ENCODE results near the gene CYP2W1. TPM values are rescaled to one million over a fixed set of nuclear protein-coding genes. Genes with fewer than 3 reads are reported as not detected.

CYP2W1 gene
- total RNA-seq (ENCODE audit: low replicate concordance), result 0.06 TPM in 1 of 2 replicates, not detected in the other

GRCh38 chr7:983004-983615, at the start of gene CYP2W1:
TSS of gene CYP2W1 (plus strand) at chr7:983181. CDS start at chr7:983212, 31 bp downstream.
- H3K4me2 ChIP-seq, result no peak within 1 kb of the TSS
- no peaks in the 10 kb centered on the region for H3K27me3 ChIP-seq
- DNase-seq (ENCODE audit: low spot score), result peak; percentile 50
- no peak within 1 kb of the TSS for H2AFZ ChIP-seq (replicated peaks)
- peaks cover 4% of the 10 kb centered on the region for H3K27me3 Mint-ChIP-seq (ENCODE audit: insufficient read depth, low read depth)
- H3K79me2 ChIP-seq (ENCODE audit: low read depth), result no peaks in the 10 kb centered on the region
- H3K9me3 Mint-ChIP-seq, result no peaks in the 10 kb centered on the region
- peaks cover 9% of the 10 kb centered on the region for H3K4me1 ChIP-seq
- H3K36me3 Mint-ChIP-seq, result no peaks in the 10 kb centered on the region
- peaks cover 6% of the 10 kb centered on the region for H3K4me1 Mint-ChIP-seq
- no peaks in the 10 kb centered on the region for H3K9me3 ChIP-seq (ENCODE audit: low read depth)
- H3K4me3 Mint-ChIP-seq, result no peak within 1 kb of the TSS
- peaks cover under 1% of the 10 kb centered on the region for H3F3A ChIP-seq (ENCODE audit: low read depth)
- no peak within 1 kb of the TSS for H3K4me3 ChIP-seq
- H4K20me1 ChIP-seq (ENCODE audit: low read depth), result no peaks in the 10 kb centered on the region
- H3K36me3 ChIP-seq, result no peaks in the 10 kb centered on the region
- no peak within 1 kb of the TSS for H3K27ac Mint-ChIP-seq
- H3K9ac ChIP-seq, result no peak within 1 kb of the TSS
- no peak within 1 kb of the TSS for H3K27ac ChIP-seq
- TF ChIP-seq EZH2 (IDR thresholded peaks at IDR 0.05) (no peak), EZH2phosphoT487 (IDR thresholded peaks at IDR 0.05) (no peak), CTCF (IDR thresholded peaks at IDR 0.05) (no peak)

GRCh38 chr7:934469-935163, 48.4 kb upstream of the CYP2W1 start:
- TF ChIP-seq EZH2phosphoT487 (IDR thresholded peaks at IDR 0.05) (no peak), CTCF (IDR thresholded peaks at IDR 0.05) (no peak), EZH2 (IDR thresholded peaks at IDR 0.05) (no peak)
- peaks cover 4% of the 10 kb centered on the region for H3K4me1 Mint-ChIP-seq
- H3K36me3 Mint-ChIP-seq, result no peaks in the 10 kb centered on the region
- no peak for DNase-seq (ENCODE audit: low spot score)
- Histone ChIP-seq H3F3A (ENCODE audit: low read depth) (no peaks in the 10 kb centered on the region), H3K36me3 (no peaks in the 10 kb centered on the region), H3K9me3 (ENCODE audit: low read depth) (no peaks in the 10 kb centered on the region), H3K4me1 (no peaks in the 10 kb centered on the region), H3K27me3 (no peaks in the 10 kb centered on the region), H3K79me2 (ENCODE audit: low read depth) (no peaks in the 10 kb centered on the region), H3K4me2 (no peak overlapping the region), H3K4me3 (no peak overlapping the region), H4K20me1 (ENCODE audit: low read depth) (no peaks in the 10 kb centered on the region), H3K27ac (no peak overlapping the region), H2AFZ (replicated peaks) (no peak overlapping the region), H3K9ac (no peak overlapping the region)
- no peaks in the 10 kb centered on the region for H3K27me3 Mint-ChIP-seq (ENCODE audit: insufficient read depth, low read depth)
- no peak overlapping the region for H3K4me3 Mint-ChIP-seq
- H3K9me3 Mint-ChIP-seq, result no peaks in the 10 kb centered on the region
- H3K27ac Mint-ChIP-seq, result no peak overlapping the region

GRCh38 chr7:935164-935873, 47.7 kb upstream of the CYP2W1 start:
- H3K36me3 Mint-ChIP-seq, result no peaks in the 10 kb centered on the region
- peaks cover 4% of the 10 kb centered on the region for H3K4me1 Mint-ChIP-seq
- Histone ChIP-seq H3K9ac (no peak overlapping the region), H2AFZ (replicated peaks) (no peak overlapping the region), H3K4me2 (no peak overlapping the region), H3K27me3 (peaks cover 5% of the 10 kb centered on the region), H3K9me3 (ENCODE audit: low read depth) (no peaks in the 10 kb centered on the region), H3K27ac (no peak overlapping the region), H3K4me1 (no peaks in the 10 kb centered on the region), H4K20me1 (ENCODE audit: low read depth) (no peaks in the 10 kb centered on the region), H3K4me3 (no peak overlapping the region), H3F3A (ENCODE audit: low read depth) (no peaks in the 10 kb centered on the region), H3K79me2 (ENCODE audit: low read depth) (no peaks in the 10 kb centered on the region), H3K36me3 (no peaks in the 10 kb centered on the region)
- no peaks in the 10 kb centered on the region for H3K27me3 Mint-ChIP-seq (ENCODE audit: insufficient read depth, low read depth)
- no peak overlapping the region for H3K4me3 Mint-ChIP-seq
- no peak for DNase-seq (ENCODE audit: low spot score)
- no peak overlapping the region for H3K27ac Mint-ChIP-seq
- peaks cover 6% of the 10 kb centered on the region for H3K9me3 Mint-ChIP-seq
- TF ChIP-seq EZH2 (IDR thresholded peaks at IDR 0.05) (no peak), CTCF (IDR thresholded peaks at IDR 0.05) (no peak), EZH2phosphoT487 (IDR thresholded peaks at IDR 0.05) (no peak)
